WERI-Rb-1 (cell line): Measurements from ENCODE around the gene CTU2.

Experiments used
- DNase-seq: peaks from one replicate; pipeline ENCODE4 v3.0.0-alpha.2; 2020
- H3K27ac ChIP-seq: fragments of 250-450 bp; sonication (Bioruptor Pico); 2 replicates; pipeline ENCODE4 v1.5.1; 2020; ENCODE audit warnings: mild to moderate bottlenecking, moderate library complexity
- H3K27me3 ChIP-seq: fragments of 250-450 bp; sonication (Bioruptor Pico); 2 replicates; pipeline ENCODE4 v1.5.1; 2021; ENCODE audit warnings: mild to moderate bottlenecking, low read depth, moderate library complexity; ENCODE audit not compliant: insufficient read depth, severe bottlenecking
- H3K36me3 ChIP-seq: fragments of 250-450 bp; sonication (Bioruptor Pico); 2 replicates; pipeline ENCODE4 v1.5.1; 2020; ENCODE audit warnings: mild to moderate bottlenecking, moderate library complexity
- H3K4me3 ChIP-seq: 2 replicates; pipeline ENCODE4 v1.5.1; 2011; ENCODE audit warnings: low read depth, mild to moderate bottlenecking, control low read depth, low read length
- H3K9me3 ChIP-seq: fragments of 250-450 bp; sonication (Bioruptor Pico); 2 replicates; pipeline ENCODE4 v1.5.1; 2021; ENCODE audit warnings: mild to moderate bottlenecking, moderate library complexity; ENCODE audit not compliant: severe bottlenecking
- TF ChIP-seq, protein P1 (sequence below): IDR thresholded peaks from 2 replicates; pipeline ENCODE4 v1.5.1; 2011; ENCODE audit warnings: low read depth, mild to moderate bottlenecking, control low read depth, inconsistent platforms, low read length

Gene CTU2

DNA sequence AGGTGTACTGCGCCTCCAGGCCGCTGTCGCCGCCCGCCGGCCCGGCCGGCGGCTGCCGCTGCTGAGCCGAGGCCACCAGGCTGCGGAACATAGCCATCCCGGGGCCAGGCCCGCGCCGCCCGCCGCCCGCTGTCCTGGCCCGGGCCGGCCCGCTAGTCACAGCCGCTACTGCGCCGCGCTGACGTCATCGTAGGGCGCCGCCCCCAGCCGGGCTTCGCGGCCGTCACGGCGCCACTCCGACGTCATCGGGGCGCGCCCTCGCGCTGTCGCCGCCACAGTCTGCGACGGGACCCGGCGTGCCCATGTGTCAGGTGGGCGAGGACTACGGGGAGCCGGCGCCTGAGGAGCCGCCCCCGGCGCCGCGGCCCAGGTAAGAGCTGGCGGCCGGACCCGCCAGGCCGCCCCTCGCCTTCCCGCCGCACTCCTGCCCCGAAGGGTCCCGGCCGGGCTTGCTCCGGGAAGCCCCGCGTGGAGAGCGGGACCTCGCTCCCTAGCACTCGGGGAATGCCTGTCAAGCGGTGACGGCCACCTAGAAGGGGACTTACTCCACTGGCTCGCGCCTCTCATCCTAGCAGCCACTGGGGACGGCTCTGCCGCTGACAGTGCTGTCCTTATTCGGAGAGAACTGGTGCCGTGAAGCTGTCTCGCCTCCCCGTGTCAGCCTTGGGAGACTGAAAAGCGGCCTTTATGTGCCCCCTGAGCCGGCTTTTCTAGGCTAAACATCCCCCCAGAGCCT is at the start of gene CTU2, which contains the start of gene RNF166:
CTU2 (plus strand) TSS at position 275 of the 736 bp plus-strand sequence; CDS start at position 303, 28 bp downstream.
RNF166 (minus strand) TSS at position 180 of the 736 bp plus-strand sequence; CDS start at position 97, 83 bp downstream.
- TF ChIP-seq, protein P1, sequence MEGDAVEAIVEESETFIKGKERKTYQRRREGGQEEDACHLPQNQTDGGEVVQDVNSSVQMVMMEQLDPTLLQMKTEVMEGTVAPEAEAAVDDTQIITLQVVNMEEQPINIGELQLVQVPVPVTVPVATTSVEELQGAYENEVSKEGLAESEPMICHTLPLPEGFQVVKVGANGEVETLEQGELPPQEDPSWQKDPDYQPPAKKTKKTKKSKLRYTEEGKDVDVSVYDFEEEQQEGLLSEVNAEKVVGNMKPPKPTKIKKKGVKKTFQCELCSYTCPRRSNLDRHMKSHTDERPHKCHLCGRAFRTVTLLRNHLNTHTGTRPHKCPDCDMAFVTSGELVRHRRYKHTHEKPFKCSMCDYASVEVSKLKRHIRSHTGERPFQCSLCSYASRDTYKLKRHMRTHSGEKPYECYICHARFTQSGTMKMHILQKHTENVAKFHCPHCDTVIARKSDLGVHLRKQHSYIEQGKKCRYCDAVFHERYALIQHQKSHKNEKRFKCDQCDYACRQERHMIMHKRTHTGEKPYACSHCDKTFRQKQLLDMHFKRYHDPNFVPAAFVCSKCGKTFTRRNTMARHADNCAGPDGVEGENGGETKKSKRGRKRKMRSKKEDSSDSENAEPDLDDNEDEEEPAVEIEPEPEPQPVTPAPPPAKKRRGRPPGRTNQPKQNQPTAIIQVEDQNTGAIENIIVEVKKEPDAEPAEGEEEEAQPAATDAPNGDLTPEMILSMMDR: no peak
- H3K27ac ChIP-seq: peak within 1 kb of the TSS; percentile 52; the same call in 1 of the 2 replicates
- H3K9me3 ChIP-seq: no peaks in the 10 kb centered on the region
- no peaks in the 10 kb centered on the region for H3K27me3 ChIP-seq
- peak within 1 kb of the TSS; percentile 62 for H3K4me3 ChIP-seq
- H3K36me3 ChIP-seq: no peaks in the 10 kb centered on the region
- peak; percentile 71 for DNase-seq

DNA sequence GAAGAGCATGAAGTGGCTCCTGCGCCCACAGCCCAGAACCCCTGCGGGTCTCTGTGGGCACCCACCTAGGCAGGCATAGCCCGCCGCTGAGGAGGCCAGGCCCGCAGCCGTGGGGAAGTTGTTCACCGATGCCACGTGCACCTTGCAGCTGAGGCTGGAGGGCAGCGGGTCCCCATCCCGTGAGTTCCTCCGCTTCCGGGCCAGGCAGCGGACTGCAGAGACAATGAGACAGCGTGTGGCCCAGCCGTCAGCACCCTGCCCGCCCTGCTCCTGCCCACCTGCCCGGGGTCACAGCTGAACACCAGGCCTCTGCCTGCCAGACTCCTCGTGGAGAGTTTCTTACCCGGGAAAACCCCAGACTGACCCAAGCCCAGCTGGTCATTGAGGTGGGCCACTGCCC is 48.9 kb upstream of the CTU2 start:
- Histone ChIP-seq H3K9me3 (no peaks in the 10 kb centered on the region), H3K36me3 (no peaks in the 10 kb centered on the region; the same call in 1 of the 2 replicates), H3K27ac (no peak overlapping the region), H3K27me3 (no peaks in the 10 kb centered on the region), H3K4me3 (no peak overlapping the region)
- TF ChIP-seq, protein P1: no peak
- DNase-seq: no peak

DNA sequence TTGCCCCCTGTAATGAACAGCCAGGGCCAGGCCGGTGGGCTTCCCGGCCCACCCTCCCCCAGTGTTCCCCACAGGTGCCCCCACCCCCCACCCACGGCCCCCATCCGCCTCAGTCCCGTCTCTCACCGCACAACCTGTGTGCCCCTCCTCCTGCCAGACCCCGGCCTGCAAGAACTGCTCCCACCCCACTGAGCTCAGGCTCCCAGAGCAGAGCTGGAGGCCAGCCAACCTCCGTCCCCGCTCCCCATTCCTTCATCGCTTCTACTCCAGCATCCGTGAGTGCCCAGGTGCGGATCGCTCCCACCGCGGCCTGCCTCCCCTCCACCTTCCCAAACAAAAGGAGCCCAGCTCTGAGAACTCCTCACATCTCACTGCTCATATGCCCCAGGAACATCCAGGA is 47.6 kb upstream of the CTU2 start:
- Histone ChIP-seq H3K27me3 (no peaks in the 10 kb centered on the region), H3K36me3 (no peaks in the 10 kb centered on the region; the same call in 1 of the 2 replicates), H3K4me3 (no peak overlapping the region), H3K9me3 (no peaks in the 10 kb centered on the region), H3K27ac (peak overlapping the region; percentile 29; the same call in 1 of the 2 replicates)
- DNase-seq: no peak
- TF ChIP-seq, protein P1: no peak

DNA sequence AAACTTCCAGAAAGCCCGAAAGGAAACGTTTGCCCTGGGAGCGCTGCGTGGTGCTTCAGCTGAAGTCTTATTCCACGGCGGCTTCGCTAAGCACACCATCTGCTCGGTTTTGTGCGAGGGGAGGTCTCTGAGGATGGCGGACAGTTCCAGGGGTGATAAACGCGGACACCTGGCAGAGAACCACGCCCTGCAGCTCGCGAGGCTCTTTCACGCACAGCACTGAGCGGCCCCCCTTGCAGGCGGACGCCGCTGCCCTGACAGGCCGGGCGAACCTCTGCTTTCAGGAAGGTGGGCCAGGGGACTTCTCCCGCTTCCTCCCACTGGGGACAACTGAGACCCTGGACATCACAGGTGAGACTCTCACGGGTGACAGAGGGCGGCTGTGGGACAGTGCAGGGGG is 47.1 kb upstream of the CTU2 start:
- TF ChIP-seq, protein P1: no peak
- Histone ChIP-seq H3K9me3 (no peaks in the 10 kb centered on the region), H3K36me3 (no peaks in the 10 kb centered on the region; the same call in 1 of the 2 replicates), H3K4me3 (no peak overlapping the region), H3K27me3 (no peaks in the 10 kb centered on the region), H3K27ac (peak overlapping the region; percentile 29; the same call in 1 of the 2 replicates)
- DNase-seq: peak; percentile 34

DNA sequence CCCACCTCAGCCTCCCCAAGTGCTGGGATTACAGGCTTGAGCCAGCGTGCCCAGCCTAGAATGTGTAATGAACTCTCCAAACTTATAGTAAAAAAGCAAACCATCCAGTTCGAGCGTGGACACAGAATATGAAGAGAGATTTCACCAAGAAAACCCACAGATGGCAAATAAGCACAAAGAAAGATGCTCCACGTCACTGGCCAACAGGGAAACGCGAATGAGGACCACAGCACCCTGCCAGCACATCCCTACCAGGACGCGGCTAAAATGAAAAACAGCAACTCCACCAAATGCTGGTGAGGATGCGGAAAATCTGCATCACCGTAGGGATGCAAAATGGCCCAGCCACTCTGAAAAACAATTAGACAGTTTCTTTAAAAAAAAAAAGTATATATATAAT is 44.8 kb upstream of the CTU2 start:
- Histone ChIP-seq H3K27ac (no peak overlapping the region), H3K27me3 (no peaks in the 10 kb centered on the region), H3K4me3 (no peak overlapping the region), H3K36me3 (no peaks in the 10 kb centered on the region), H3K9me3 (no peaks in the 10 kb centered on the region)
- DNase-seq: no peak
- TF ChIP-seq, protein P1: no peak
